GM18499 (cell line): ENCODE data around the gene SLC12A8.

Source experiments
- ATAC-seq: cut with Tn5 transposase; IDR thresholded peaks from one replicate; pipeline ENCODE4 v1.9.1; 2021; ENCODE audit warnings: moderate number of reproducible peaks; ENCODE audit not compliant: insufficient read depth, unreplicated experiment

Gene SLC12A8

GRCh38 chr3:125219261-125219701 lies 6.7 kb upstream of the SLC12A8 start:
- ATAC-seq = no peak

GRCh38 chr3:125214738-125215137 lies 2.2 kb upstream of the SLC12A8 start:
- ATAC-seq = no peak

GRCh38 chr3:125213946-125214542 lies 1.5 kb upstream of the SLC12A8 start:
- ATAC-seq = no peak

GRCh38 chr3:125213364-125213755 lies 812 bp upstream of the SLC12A8 start:
- no peak for ATAC-seq

- no peak for ATAC-seq
Measured at GRCh38 chr3:125212091-125212508, 448 bp downstream of the SLC12A8 start.

GRCh38 chr3:125211523-125212090 lies 941 bp downstream of the SLC12A8 start:
- no peak for ATAC-seq

GRCh38 chr3:125207949-125208568 lies 4.5 kb downstream of the SLC12A8 start:
- ATAC-seq = no peak

GRCh38 chr3:125207507-125207906 lies 5.0 kb downstream of the SLC12A8 start:
- no peak for ATAC-seq

GRCh38 chr3:125206934-125207333 lies 5.6 kb downstream of the SLC12A8 start:
- ATAC-seq = no peak

- no peak for ATAC-seq
Measured at GRCh38 chr3:125203731-125204130, 8.8 kb downstream of the SLC12A8 start.

GRCh38 chr3:125202197-125202596 lies 10.4 kb downstream of the SLC12A8 start:
- ATAC-seq = no peak

GRCh38 chr3:125200731-125201139 lies 11.8 kb downstream of the SLC12A8 start:
- ATAC-seq = no peak

GRCh38 chr3:125194849-125195601 lies 17.5 kb downstream of the SLC12A8 start:
- no peak for ATAC-seq

- no peak for ATAC-seq
Measured at GRCh38 chr3:125194061-125194848, 18.3 kb downstream of the SLC12A8 start.

GRCh38 chr3:125192190-125193035 lies 20.1 kb downstream of the SLC12A8 start:
- no peak for ATAC-seq

GRCh38 chr3:125191730-125192129 lies 20.8 kb downstream of the SLC12A8 start:
- no peak for ATAC-seq

GRCh38 chr3:125191256-125191655 lies 21.3 kb downstream of the SLC12A8 start:
- ATAC-seq = no peak

- no peak for ATAC-seq
Measured at GRCh38 chr3:125190786-125191185, 21.8 kb downstream of the SLC12A8 start.

GRCh38 chr3:125189378-125190165 lies 23.0 kb downstream of the SLC12A8 start:
- no peak for ATAC-seq
